ENCODE measurements around the gene GRAP. TPM values are rescaled to one million over a fixed set of nuclear protein-coding genes. Genes with fewer than 3 reads are reported as not detected.

GRAP gene
- total RNA-seq, 2 donors from 2014 or later: 0.27 to 11.1 TPM

DNA sequence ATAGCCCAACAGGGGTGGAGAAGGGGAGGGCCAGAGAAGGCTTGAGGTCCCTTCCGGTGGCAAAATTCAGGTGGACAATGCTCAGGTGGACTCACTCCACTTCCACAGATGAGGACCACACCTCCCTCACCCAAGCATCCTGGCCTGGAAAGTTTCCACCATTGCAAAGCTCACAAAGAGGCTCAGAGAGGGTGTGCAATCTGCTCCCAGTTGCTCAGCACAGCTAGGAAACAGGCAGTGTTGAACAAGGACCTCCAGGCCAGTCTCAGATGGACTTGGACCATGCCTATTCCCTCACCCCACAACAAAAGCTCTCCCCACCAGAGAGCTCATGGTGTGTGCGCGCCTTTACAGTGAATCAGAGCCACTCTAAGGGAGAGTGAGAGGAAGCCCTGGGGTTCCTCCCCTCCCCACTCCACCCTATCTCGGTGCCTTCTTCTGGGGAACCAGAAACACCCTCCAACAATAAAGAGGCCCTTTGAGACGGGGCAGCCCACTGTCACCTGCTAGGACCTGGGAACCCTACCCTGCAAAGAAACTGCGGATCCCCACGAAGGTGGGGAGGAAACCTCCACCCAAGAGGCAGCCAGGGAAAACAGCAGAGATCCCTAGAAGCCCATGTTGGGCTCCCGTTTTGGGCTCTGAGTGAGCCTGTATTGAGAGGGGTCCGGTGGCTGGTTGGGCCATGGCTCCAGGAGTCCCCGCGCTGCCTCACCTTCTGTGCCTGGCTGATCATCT lies 43.8 kb downstream of the GRAP start:
- intact Hi-C loops (cut with DNase I): loop anchor here (5.0 kb wide), 1 partner anchor 41 kb away; no protein-coding TSS in a partner anchor
- no peaks in the 10 kb centered on the region for H3K27me3 ChIP-seq (replicated peaks; ENCODE audit: insufficient read depth)
- H3K4me3 ChIP-seq: no peak overlapping the region
- no peaks in the 10 kb centered on the region for H3K36me3 ChIP-seq
- H3K4me1 ChIP-seq (replicated peaks): no peaks in the 10 kb centered on the region
- no peaks in the 10 kb centered on the region for H3K9me3 ChIP-seq
- DNase-seq (ENCODE audit: low spot score): no peak
- TF ChIP-seq, protein P1, sequence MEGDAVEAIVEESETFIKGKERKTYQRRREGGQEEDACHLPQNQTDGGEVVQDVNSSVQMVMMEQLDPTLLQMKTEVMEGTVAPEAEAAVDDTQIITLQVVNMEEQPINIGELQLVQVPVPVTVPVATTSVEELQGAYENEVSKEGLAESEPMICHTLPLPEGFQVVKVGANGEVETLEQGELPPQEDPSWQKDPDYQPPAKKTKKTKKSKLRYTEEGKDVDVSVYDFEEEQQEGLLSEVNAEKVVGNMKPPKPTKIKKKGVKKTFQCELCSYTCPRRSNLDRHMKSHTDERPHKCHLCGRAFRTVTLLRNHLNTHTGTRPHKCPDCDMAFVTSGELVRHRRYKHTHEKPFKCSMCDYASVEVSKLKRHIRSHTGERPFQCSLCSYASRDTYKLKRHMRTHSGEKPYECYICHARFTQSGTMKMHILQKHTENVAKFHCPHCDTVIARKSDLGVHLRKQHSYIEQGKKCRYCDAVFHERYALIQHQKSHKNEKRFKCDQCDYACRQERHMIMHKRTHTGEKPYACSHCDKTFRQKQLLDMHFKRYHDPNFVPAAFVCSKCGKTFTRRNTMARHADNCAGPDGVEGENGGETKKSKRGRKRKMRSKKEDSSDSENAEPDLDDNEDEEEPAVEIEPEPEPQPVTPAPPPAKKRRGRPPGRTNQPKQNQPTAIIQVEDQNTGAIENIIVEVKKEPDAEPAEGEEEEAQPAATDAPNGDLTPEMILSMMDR (IDR thresholded peaks at IDR 0.05): no peak
- no peak for TF ChIP-seq POLR2A (IDR thresholded peaks at IDR 0.05)
- no peak for TF ChIP-seq POLR2AphosphoS5 (IDR thresholded peaks at IDR 0.05)
- no peak overlapping the region for H3K27ac ChIP-seq
- 89% methylated on average over 11 of the region's 11 CpGs for WGBS

DNA sequence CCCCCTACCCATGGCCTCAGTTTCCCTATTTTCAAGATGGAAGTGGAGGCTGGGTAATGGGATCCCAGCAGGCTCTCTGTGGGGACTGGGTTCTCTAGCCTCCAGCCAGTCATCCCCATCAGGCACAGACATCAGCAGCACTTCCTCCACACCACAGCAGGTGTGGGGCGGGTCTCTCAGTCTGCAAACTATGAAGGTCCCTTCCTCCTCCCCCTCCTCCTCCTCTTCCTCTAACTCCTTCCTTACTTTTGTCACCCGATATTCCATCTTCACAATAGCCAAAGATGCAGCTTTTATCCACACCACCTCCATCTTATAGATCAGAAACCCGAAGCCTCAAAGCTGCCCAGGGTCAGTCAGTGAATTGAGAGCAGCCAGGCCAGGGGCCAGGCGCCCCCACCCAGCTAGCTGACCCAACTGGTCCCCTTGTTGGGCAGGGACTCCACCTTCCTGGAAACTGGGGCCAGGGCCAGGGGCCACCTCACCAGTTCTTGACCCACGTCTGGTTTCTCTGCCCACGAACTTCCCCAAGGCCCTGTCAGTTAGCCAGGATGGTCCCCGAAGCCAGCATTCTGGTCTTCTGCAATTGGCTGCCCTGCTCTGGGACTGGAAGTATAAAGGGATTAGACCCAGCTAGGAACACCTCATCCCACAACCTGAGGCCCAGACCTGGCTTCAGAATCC lies 44.7 kb downstream of the GRAP start:
- Histone ChIP-seq H3K4me1 (replicated peaks) (no peaks in the 10 kb centered on the region), H3K36me3 (no peaks in the 10 kb centered on the region), H3K27ac (no peak overlapping the region), H3K27me3 (replicated peaks; ENCODE audit: insufficient read depth) (no peaks in the 10 kb centered on the region), H3K9me3 (no peaks in the 10 kb centered on the region), H3K4me3 (no peak overlapping the region)
- no peak for DNase-seq (ENCODE audit: low spot score)
- intact Hi-C loops (cut with DNase I): loop anchor here (5.0 kb wide), 1 partner anchor 40 kb away; no protein-coding TSS in a partner anchor
- no peak for TF ChIP-seq POLR2A (IDR thresholded peaks at IDR 0.05)
- TF ChIP-seq, protein P1 (IDR thresholded peaks at IDR 0.05): no peak
- no peak for TF ChIP-seq POLR2AphosphoS5 (IDR thresholded peaks at IDR 0.05)
- WGBS: 87% methylated on average over 7 of the region's 7 CpGs

DNA sequence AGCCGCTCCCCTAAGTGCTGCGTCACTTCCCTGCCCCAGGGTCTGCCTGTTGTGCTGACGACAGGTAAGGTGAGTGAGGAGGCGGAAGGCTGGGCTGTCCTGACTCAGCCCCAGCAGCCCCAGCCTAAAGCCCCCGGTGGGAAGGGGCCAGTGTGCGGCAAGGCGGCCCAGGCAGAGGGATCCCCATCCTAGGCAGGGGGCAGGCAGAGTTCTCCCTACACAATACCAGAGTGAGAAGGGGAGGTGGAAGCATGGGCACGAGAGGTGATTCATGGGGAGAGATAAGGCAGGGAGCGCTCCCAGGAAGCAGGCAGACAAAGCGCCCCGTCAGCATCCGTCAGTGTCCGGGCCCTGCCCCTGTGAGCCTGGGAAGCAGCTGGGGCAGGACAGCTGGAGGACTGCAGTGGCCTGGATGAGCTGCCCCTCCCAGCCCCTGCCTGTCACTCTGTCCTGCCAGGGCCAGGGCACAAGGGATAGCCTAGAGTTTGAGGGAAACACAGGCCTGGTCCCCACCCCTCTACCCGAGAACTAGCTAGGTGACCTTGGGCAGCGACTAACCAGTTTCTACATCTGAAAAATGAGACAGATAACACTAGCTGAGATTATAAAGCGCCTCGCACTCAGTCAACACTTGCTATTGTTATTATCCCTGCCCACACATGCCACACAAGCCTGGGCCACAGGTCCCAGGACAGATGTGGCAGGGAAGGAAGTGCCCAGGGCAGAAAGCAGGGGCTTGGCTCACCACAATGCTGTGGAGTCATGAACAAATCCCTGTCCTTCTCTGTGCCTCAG lies 46.0 kb downstream of the GRAP start:
- TF ChIP-seq, protein P1 (IDR thresholded peaks at IDR 0.05): no peak
- no peak for TF ChIP-seq POLR2AphosphoS5 (IDR thresholded peaks at IDR 0.05)
- TF ChIP-seq POLR2A (IDR thresholded peaks at IDR 0.05): no peak
- intact Hi-C loops (cut with DNase I): loop anchor here (5.0 kb wide), 1 partner anchor 38 kb away; no protein-coding TSS in a partner anchor
- Histone ChIP-seq H3K4me3 (no peak overlapping the region), H3K36me3 (no peaks in the 10 kb centered on the region), H3K27me3 (replicated peaks; ENCODE audit: insufficient read depth) (no peaks in the 10 kb centered on the region), H3K27ac (no peak overlapping the region), H3K4me1 (replicated peaks) (no peaks in the 10 kb centered on the region), H3K9me3 (no peaks in the 10 kb centered on the region)
- DNase-seq (ENCODE audit: low spot score): no peak
- 66% methylated on average over 17 of the region's 17 CpGs for WGBS

GRCh38 chr17:18999911-19000310 lies 46.8 kb downstream of the GRAP start:
- DNase-seq (ENCODE audit: low spot score): no peak
- Histone ChIP-seq H3K9me3 (no peaks in the 10 kb centered on the region), H3K27me3 (replicated peaks; ENCODE audit: insufficient read depth) (no peaks in the 10 kb centered on the region), H3K4me3 (no peak overlapping the region), H3K36me3 (no peaks in the 10 kb centered on the region), H3K27ac (no peak overlapping the region), H3K4me1 (replicated peaks) (no peaks in the 10 kb centered on the region)
- 60% methylated on average over 6 of the region's 6 CpGs for WGBS
- no peak for TF ChIP-seq POLR2AphosphoS5 (IDR thresholded peaks at IDR 0.05)
- TF ChIP-seq, protein P1 (IDR thresholded peaks at IDR 0.05): no peak
- intact Hi-C loops (cut with DNase I): loop anchor here (5.0 kb wide), 1 partner anchor 38 kb away; no protein-coding TSS in a partner anchor

Measured in prostate gland (tissue), 2 donors.